Left lung (tissue), 10 donors: Measurements from ENCODE around the gene RAB8B. TPM values are rescaled to one million over a fixed set of nuclear protein-coding genes. Genes with fewer than 3 reads are reported as not detected.
A peak's percentile ranks its signal among the peaks of the same experiment; 100 is the strongest.

Source experiments
- ATAC-seq: fragments of 200-7000 bp; cut with Tn5 transposase; one replicate; pipeline ENCODE4 v1.9.1; 2020; ENCODE audit warnings: moderate library complexity
- DNase-seq, 4 donors: peaks; one replicate each; pipeline ENCODE4 v3.0.0-alpha.2; 2013 to 2020
- H3K27ac ChIP-seq, 2 donors: fragments of 200-600 bp; sonication (generic) in 1 of 2; one replicate each; pipeline versions ENCODE4 v1.5.0 to v1.8.0; 2020 to 2021
- H3K27me3 ChIP-seq, 2 donors: fragments of 200-600 bp; sonication (generic) in 1 of 2; one replicate each; pipeline versions ENCODE4 v1.5.0 to v1.8.0; 2020 to 2021
- H3K36me3 ChIP-seq, 2 donors: fragments of 200-600 bp; sonication (generic) in 1 of 2; one replicate each; pipeline versions ENCODE4 v1.5.0 to v1.8.0; 2020 to 2021
- H3K4me1 ChIP-seq, 2 donors: fragments of 200-600 bp; one replicate each; pipeline ENCODE4 v1.8.0; 2021
- H3K4me3 ChIP-seq, 2 donors: fragments of 200-600 bp; sonication (generic) in 1 of 2; one replicate each; pipeline versions ENCODE4 v1.5.0 to v1.8.0; 2020 to 2021; ENCODE audit warnings: mild to moderate bottlenecking in 1 of 2
- H3K9me3 ChIP-seq, 2 donors: fragments of 200-600 bp; sonication (generic) in 1 of 2; one replicate each; pipeline versions ENCODE4 v1.5.0 to v1.8.0; 2020 to 2021
- intact Hi-C, 2 donors: fragments of 100-400 bp; cut with DNase I; formaldehyde crosslinking; loops; one replicate each; pipeline versions ENCODE4 v1.11.2 to v1.14.2; 2022
- polyA plus RNA-seq, 6 donors: library from polyadenylated mRNA; unstranded; fragments of 120-200 nt; gene quantifications; one replicate each; pipeline ENCODE4 v1.2.1, GENCODE V29; 2013; ENCODE audit not compliant: insufficient read length in 6 of 6
- total RNA-seq, 2 donors: library from RNA; stranded (reverse); fragmentation: NEBNext Ultra II Directional; extraction: Animal tissue kit (Norgen Biotek cat#: 25700); gene quantifications; one replicate each; pipeline ENCODE4 v1.2.1, GENCODE V29; 2021
- TF ChIP-seq, protein P1 (sequence below), 2 donors: fragments of 200-600 bp; sonication (generic) in 1 of 2; IDR thresholded peaks; one replicate each; pipeline versions ENCODE4 v1.5.0 to v1.8.0; 2021; ENCODE audit warnings: antibody characterized with exemption in 2 of 2
- donor health status: DM: no; HTN: yes; CAD: no.
- donor health status: DM: no; HTN: no; CAD: no.

The RAB8B gene
- total and polyA plus RNA-seq, 8 donors: 45.1 to 62.2 (median 57.0) TPM

DNA sequence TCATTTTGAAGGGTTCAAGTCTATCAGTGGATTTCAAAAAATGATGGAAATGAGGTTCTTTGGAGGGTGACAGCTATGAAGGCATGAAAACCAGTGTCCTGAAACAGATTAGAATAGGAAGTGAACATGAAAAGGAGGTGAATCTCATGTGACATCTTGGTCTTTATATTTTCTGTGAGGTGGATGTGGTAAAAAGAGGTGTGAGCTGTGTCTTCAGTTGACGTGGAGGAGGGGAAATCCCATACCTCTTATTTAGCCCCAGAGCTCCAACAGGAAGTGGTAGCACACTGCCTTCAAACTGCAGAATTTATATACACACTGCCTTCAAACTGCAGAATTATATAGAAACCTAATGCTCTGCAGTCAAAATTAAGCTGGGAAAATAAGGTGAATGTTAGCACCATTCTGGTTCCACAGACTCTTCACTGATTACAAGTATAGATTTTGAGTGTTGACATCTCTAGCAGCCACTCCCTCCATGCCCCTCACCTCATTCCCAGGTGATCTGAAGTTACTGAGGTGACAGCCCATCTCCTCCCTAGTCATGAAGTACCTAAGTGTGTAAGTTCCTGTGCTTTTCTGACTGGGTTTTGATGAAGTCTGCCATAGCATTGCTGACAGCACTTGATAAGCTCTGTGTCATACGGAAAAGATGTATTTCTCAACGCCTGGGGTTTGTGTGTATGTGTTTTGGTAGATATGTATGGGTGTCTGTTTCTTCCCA is 2.7 kb downstream of the RAB8B start:
- H3K27me3 ChIP-seq: no peaks in the 10 kb centered on the region
- ATAC-seq (no peak), DNase-seq (no peak)
- H3K36me3 ChIP-seq: no peaks in the 10 kb centered on the region
- peaks cover 19 to 74% of the 10 kb centered on the region in 2 donors for H3K4me1 ChIP-seq
- H3K9me3 ChIP-seq: no peaks in the 10 kb centered on the region
- TF ChIP-seq, protein P1, sequence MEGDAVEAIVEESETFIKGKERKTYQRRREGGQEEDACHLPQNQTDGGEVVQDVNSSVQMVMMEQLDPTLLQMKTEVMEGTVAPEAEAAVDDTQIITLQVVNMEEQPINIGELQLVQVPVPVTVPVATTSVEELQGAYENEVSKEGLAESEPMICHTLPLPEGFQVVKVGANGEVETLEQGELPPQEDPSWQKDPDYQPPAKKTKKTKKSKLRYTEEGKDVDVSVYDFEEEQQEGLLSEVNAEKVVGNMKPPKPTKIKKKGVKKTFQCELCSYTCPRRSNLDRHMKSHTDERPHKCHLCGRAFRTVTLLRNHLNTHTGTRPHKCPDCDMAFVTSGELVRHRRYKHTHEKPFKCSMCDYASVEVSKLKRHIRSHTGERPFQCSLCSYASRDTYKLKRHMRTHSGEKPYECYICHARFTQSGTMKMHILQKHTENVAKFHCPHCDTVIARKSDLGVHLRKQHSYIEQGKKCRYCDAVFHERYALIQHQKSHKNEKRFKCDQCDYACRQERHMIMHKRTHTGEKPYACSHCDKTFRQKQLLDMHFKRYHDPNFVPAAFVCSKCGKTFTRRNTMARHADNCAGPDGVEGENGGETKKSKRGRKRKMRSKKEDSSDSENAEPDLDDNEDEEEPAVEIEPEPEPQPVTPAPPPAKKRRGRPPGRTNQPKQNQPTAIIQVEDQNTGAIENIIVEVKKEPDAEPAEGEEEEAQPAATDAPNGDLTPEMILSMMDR (IDR thresholded peaks at IDR 0.05): no peak
- peak overlapping the region; percentile 67 to 87 for H3K27ac ChIP-seq
- intact Hi-C loops: no loop called here
- H3K4me3 ChIP-seq: peak overlapping the region in 1 of 2 donors; percentile 68

DNA sequence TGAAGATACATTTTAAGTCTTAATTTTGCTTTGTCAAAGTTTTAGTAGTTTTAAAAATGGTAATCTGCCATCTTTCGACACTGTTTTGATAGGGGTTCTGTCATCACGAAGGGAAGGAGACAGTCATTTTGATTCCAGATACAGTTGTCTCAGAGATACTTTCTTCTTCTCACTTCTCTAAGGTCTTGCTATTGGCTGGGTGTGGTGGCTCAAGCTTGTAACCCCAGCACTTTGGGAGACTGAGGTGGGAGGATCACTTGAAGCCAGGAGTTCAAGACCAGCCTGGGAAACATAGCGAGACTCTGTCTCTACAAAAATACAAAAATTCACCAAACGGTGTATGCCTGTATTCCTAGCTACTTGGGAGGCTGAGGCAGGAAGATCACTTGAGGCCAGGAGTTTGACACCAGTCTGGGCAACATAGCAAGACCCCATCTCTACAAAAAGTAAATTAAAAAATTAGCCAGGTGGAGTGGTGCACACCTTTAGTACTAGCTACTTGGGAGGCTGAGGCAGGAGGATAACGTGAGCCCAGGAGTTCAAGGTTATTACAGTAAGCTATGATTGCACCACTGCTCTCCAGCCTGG is 3.3 kb downstream of the RAB8B start:
- TF ChIP-seq, protein P1 (IDR thresholded peaks at IDR 0.05): no peak
- DNase-seq: no peak
- peak overlapping the region; percentile 55 to 87 for H3K27ac ChIP-seq
- no peaks in the 10 kb centered on the region for H3K9me3 ChIP-seq
- H3K4me3 ChIP-seq: peak overlapping the region in 1 of 2 donors; percentile 68
- intact Hi-C loops: no loop called here
- no peaks in the 10 kb centered on the region for H3K36me3 ChIP-seq
- peaks cover 20 to 81% of the 10 kb centered on the region in 2 donors for H3K4me1 ChIP-seq
- ATAC-seq: no peak
- no peaks in the 10 kb centered on the region for H3K27me3 ChIP-seq

DNA sequence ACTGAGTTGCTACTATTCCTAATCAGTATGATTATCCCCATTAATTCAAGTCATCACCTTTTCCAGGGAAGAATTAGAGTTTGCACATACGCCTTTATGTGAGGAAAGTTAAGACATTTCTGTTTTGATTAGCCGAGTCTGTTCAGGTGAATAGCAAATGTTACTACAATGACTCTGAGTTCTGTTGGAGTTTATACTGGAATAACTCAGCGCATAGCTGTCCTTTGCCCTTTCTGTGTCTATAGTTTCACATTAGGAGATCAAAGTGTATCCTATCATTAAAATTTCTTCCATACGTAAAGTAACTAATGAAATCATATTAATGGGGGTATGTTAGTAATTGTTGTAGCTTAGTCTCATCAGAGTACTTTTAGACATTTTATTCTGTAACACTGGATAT is 4.9 kb downstream of the RAB8B start:
- H3K9me3 ChIP-seq: no peaks in the 10 kb centered on the region
- no peaks in the 10 kb centered on the region for H3K36me3 ChIP-seq
- no peak overlapping the region for H3K4me3 ChIP-seq
- H3K4me1 ChIP-seq: peaks cover 36 to 91% of the 10 kb centered on the region in 2 donors
- DNase-seq (no peak), ATAC-seq (no peak)
- TF ChIP-seq, protein P1 (IDR thresholded peaks at IDR 0.05): no peak
- H3K27ac ChIP-seq: peak overlapping the region; percentile 55 to 87
- intact Hi-C loops: no loop called here
- no peaks in the 10 kb centered on the region for H3K27me3 ChIP-seq

DNA sequence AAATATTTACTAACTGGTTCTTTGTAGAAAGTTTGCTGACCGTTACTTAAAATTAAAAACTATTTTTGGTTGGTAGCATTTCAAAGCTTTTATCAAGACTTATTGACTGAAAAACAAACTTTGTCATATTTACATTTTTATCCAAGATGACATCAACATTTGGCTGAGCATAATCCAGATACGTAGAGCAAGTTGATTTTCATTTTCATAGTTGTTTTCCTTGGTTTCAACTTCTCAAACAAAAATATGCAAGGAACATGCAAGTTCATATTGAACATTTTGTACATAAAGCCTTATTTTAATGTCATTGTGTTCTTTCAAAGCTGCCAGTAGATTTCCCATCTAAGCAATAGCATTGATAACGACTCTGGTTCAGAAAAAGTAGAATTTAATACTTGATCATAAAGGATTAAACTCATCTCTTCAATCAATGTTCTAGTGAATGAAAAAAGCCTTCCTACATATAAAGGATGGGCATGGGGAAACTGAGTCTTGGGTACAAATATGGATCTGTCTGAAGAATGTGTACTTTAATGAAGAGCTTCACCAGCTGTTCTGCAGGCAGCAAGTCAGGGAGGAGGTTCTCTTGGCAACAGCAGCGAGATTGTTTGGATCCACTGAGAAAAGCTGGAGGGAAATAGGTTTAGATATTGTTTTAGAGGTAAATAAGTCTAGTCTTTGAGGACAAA is 5.6 kb downstream of the RAB8B start:
- no peak overlapping the region for H3K4me3 ChIP-seq
- H3K36me3 ChIP-seq: no peaks in the 10 kb centered on the region
- no peaks in the 10 kb centered on the region for H3K9me3 ChIP-seq
- DNase-seq (peak in 2 of 4 donors; percentile 64 to 70), ATAC-seq (no peak)
- intact Hi-C loops: no loop called here
- H3K27ac ChIP-seq: peak overlapping the region; percentile 55 to 87
- no peaks in the 10 kb centered on the region for H3K27me3 ChIP-seq
- TF ChIP-seq, protein P1 (IDR thresholded peaks at IDR 0.05): no peak
- H3K4me1 ChIP-seq: peaks cover 37 to 91% of the 10 kb centered on the region in 2 donors

DNA sequence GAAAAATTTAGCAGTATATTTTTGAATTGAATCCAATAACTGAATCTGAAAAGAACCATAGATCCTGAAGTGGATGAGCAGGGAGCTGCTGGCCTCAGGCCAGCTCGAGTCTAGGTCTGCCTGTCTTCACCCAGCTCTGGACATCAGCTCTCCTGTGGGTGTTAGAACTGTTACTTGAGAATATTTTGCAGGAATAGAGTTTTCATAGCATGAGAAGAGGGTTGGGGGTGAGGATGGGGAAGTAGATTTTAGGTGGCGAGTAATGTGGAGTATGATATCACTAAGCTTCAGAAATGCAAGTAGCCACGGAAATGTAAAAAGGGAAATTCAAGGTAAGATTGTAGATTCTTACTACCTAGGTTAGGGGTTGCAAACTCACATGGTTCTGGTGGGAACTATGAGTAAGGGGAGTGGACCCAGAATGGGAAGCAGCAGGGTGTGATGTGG is 6.2 kb downstream of the RAB8B start:
- no peaks in the 10 kb centered on the region for H3K9me3 ChIP-seq
- ATAC-seq (no peak), DNase-seq (no peak)
- no peak overlapping the region for H3K4me3 ChIP-seq
- H3K36me3 ChIP-seq: no peaks in the 10 kb centered on the region
- intact Hi-C loops: no loop called here
- H3K27me3 ChIP-seq: no peaks in the 10 kb centered on the region
- H3K4me1 ChIP-seq: peaks cover 37 to 91% of the 10 kb centered on the region in 2 donors
- TF ChIP-seq, protein P1 (IDR thresholded peaks at IDR 0.05): no peak
- peak overlapping the region; percentile 55 to 87 for H3K27ac ChIP-seq
